GM10248 (cell line): Measurements from ENCODE around the gene PKHD1.

Source experiments
- CTCF ChIA-PET: fragments of 300-600 bp; sonication (Branson Sonifier 250); formaldehyde crosslinking; extraction: SDS; loops from one replicate; lab custom pipeline; 2021; ENCODE audit warnings: antibody characterized with exemption; lab: Yijun Ruan, JAX
- POLR2A ChIA-PET: fragments of 350-650 bp; sonication (Branson Sonifier 250); formaldehyde crosslinking; extraction: SDS; loops from one replicate; lab custom pipeline; 2020; ENCODE audit warnings: antibody characterized with exemption; lab: Yijun Ruan, JAX
- DNase-seq: peaks from one replicate; pipeline ENCODE4 v3.0.0; 2012; ENCODE audit errors: extremely low spot score
- TF ChIP-seq, protein P1 (sequence below): IDR thresholded peaks from 2 replicates; pipeline ENCODE4 v1.5.1; 2012; ENCODE audit warnings: mild to moderate bottlenecking, low read depth; ENCODE audit errors: extremely low read depth, missing control alignments, control extremely low read depth

PKHD1 gene

DNA sequence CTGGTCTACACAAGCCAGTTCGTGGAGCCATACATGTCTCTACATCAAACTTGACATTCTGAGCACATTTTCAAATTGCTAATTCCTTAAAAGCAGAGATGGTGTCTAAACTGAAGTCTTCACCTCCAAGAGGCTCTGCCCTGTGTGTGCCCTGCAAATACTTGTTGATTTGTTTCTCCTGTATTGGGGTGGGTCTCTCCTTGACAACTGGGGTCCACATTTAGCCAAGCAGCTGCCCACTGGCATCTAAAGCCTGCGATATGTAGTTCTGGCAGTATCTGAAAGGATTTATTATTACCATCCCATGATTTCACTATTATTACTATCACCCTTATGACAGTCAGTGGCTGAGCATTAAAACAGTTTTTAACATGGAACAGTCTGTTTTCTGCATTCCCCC, 45.9 kb upstream of the PKHD1 start:
- TF ChIP-seq, protein P1, sequence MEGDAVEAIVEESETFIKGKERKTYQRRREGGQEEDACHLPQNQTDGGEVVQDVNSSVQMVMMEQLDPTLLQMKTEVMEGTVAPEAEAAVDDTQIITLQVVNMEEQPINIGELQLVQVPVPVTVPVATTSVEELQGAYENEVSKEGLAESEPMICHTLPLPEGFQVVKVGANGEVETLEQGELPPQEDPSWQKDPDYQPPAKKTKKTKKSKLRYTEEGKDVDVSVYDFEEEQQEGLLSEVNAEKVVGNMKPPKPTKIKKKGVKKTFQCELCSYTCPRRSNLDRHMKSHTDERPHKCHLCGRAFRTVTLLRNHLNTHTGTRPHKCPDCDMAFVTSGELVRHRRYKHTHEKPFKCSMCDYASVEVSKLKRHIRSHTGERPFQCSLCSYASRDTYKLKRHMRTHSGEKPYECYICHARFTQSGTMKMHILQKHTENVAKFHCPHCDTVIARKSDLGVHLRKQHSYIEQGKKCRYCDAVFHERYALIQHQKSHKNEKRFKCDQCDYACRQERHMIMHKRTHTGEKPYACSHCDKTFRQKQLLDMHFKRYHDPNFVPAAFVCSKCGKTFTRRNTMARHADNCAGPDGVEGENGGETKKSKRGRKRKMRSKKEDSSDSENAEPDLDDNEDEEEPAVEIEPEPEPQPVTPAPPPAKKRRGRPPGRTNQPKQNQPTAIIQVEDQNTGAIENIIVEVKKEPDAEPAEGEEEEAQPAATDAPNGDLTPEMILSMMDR = no peak
- no peak for DNase-seq
- CTCF ChIA-PET = no interaction called here
- POLR2A ChIA-PET = no interaction called here

DNA sequence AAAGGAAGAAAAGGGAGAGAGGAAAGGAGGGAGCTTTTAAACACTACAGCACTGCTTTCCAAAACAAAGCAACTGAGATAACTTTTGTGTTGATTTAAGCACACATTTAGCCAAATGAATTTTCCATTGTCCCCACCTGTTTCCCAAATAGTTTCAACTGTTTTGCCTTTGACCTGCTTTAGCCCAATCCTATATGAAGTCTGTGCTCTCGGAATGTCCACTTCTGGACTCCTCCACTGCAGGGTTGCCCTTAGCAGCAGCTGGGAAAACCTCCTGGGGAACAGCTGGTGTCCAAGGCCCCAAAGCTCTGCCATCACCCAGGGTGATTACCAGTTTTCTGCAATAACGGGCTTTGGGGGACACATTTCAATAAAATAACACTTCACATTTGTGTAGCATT, 44.9 kb upstream of the PKHD1 start:
- DNase-seq = no peak
- ChIA-PET POLR2A (interaction anchor here (0.5 kb wide), 1 partner anchor 936 kb away, joined by 3 read pairs; no protein-coding TSS in a partner anchor), CTCF (interaction anchor here (1.3 kb wide), 1 partner anchor 101 kb away, joined by 3 read pairs; no protein-coding TSS in a partner anchor)
- TF ChIP-seq, protein P1 = no peak

DNA sequence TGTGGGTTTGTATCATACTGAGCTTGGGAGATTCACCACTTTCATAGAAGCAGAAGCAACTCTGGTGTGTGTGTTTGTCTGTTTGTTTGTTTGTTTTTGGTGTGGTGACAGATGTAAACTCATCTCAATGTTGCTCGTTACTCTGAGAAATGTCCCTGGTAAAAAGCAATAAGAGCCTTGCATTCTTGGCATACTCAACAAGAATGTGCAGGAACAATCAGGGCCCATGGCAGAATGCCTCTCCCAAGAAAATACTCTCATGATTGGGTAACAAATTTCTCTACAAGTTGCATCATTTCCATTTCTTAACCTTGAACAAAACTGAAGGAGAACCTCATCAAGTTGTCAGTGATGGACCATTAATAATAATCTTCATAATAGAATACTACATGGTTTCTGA, 43.0 kb upstream of the PKHD1 start:
- POLR2A ChIA-PET = no interaction called here
- no peak for DNase-seq
- CTCF ChIA-PET = interaction anchor here (1.4 kb wide), 1 partner anchor 10 kb away, joined by 3 read pairs; no protein-coding TSS in a partner anchor
- TF ChIP-seq, protein P1 = no peak

DNA sequence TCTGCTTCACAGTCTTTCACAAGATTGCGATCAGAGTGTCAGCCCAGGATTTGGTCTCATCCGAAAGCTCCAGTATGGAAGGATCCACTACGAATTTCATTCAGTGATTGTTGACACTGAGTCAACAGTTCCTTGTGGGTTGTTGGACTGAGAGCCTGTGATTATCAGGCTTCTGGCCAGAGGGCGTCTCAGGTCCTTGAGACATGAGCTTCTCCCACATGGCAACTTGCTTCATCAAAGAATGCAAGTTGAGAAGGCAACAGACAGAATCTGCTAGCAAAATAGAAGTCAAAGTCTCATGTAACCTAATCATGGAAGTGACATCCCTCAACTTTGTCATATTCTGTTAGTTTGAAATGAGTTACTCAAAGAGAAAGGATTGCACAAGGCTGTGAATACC, 40.5 kb upstream of the PKHD1 start:
- CTCF ChIA-PET = interaction anchor here (0.7 to 0.8 kb wide), 2 partner anchors 9 to 29 kb away, joined by 3 read pairs; no protein-coding TSS in a partner anchor
- TF ChIP-seq, protein P1 = no peak
- no peak for DNase-seq
- POLR2A ChIA-PET = no interaction called here

DNA sequence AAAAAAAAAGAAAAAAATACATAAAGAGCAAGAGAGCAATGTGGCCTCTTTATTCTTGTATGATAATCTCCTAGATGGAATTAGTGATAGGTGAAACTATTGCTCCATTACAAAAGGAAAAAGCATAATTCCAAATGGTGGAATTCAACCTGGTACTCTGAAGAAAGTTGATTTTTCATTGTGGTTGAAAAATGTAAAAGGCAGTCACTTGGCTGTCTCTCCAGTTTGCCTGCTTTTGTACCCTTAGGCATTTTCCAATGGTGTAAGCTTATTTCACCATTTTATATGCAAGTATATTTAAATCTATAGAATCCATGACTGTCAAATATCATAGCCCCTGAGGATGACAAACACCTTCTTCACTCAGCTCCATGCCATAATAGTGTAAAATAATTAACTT, 38.8 kb upstream of the PKHD1 start:
- POLR2A ChIA-PET = no interaction called here
- DNase-seq = no peak
- TF ChIP-seq, protein P1 = no peak
- CTCF ChIA-PET = interaction anchor here (1.3 kb wide), 1 partner anchor 20 kb away, joined by 3 read pairs; no protein-coding TSS in a partner anchor

DNA sequence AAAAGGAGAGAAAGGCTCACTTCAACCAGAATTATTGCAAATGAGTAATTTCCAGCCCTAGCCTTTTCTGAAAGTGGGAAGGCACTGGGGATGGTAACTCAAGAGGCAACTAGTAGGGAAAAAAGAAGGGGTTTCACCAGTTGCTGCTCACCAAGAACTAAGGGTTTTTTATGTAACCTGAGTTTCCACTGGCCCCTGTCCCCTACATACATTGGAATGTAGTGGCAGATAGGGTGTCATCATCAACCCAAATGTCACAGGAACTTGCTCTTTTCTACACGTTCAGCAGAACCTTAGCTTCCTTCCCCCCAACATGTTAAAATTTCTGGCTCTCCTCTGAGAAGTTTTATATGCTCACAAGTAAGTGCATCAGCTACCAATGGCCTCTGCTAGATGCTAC, 38.2 kb upstream of the PKHD1 start:
- TF ChIP-seq, protein P1 = no peak
- DNase-seq = no peak
- ChIA-PET POLR2A (no interaction called here), CTCF (interaction anchor here (1.3 kb wide), 1 partner anchor 20 kb away, joined by 3 read pairs; no protein-coding TSS in a partner anchor)
